ENCODE data around the gene ADAMTS2. TPM values are rescaled to one million over a fixed set of nuclear protein-coding genes. Genes with fewer than 3 reads are reported as not detected.

The ADAMTS2 gene
- total RNA-seq, 4 donors from 2014 or later: 2.3 to 10.6 (median 3.0) TPM

DNA sequence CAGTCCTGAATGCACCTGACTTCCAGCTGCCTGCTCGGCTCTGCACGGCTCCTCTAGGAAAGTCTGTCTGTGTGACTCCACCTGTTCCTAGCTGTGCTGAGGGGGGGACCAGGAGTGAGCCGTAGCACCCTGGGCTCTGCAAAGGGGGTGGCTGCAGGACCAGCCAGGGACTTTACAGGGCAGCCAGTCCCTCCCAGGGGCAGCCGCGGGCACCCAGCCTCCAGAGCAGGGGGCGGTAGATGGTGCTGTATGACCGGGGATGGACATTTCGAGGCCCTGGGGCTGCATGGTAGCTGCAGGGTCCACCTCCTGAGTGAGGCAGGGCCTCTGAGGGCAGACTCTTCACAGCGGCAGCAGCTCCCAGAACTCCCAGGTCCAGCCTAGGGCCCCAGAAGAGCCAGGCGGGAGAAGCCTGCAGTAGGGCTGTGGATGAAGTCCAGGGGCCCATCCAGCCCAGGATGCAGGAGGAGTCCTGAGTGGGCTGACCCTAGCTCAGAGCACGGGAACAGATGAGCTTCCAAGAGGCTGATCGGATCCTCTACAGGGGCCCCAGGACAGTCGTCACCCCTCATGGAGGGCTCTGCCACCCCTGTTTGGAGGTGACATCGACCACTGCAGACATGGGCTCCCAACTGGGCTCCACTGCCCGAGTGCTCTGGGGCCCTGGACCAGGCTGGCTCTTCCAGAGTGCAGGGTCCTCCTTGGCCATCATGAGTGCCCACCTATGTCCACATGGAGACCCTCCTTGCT lies 179.7 kb downstream of the ADAMTS2 start:
- intact Hi-C loops (cut with DNase I; ENCODE audit: low total_unique reads): loop anchor here (5.0 kb wide), 1 partner anchor 327 kb away; no protein-coding TSS in a partner anchor
- no peak overlapping the region for H3K4me3 ChIP-seq (ENCODE audit: low read depth, poor library complexity, severe bottlenecking)
- 85 to 93% methylated on average over 6 to 13 of the region's 15 CpGs for WGBS, 2 donors
- DNase-seq (ENCODE audit: low spot score in 2 of 2): no peak
- TF ChIP-seq, protein P1, sequence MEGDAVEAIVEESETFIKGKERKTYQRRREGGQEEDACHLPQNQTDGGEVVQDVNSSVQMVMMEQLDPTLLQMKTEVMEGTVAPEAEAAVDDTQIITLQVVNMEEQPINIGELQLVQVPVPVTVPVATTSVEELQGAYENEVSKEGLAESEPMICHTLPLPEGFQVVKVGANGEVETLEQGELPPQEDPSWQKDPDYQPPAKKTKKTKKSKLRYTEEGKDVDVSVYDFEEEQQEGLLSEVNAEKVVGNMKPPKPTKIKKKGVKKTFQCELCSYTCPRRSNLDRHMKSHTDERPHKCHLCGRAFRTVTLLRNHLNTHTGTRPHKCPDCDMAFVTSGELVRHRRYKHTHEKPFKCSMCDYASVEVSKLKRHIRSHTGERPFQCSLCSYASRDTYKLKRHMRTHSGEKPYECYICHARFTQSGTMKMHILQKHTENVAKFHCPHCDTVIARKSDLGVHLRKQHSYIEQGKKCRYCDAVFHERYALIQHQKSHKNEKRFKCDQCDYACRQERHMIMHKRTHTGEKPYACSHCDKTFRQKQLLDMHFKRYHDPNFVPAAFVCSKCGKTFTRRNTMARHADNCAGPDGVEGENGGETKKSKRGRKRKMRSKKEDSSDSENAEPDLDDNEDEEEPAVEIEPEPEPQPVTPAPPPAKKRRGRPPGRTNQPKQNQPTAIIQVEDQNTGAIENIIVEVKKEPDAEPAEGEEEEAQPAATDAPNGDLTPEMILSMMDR (IDR thresholded peaks at IDR 0.05): no peak
- TF ChIP-seq POLR2A (IDR thresholded peaks at IDR 0.05): no peak

DNA sequence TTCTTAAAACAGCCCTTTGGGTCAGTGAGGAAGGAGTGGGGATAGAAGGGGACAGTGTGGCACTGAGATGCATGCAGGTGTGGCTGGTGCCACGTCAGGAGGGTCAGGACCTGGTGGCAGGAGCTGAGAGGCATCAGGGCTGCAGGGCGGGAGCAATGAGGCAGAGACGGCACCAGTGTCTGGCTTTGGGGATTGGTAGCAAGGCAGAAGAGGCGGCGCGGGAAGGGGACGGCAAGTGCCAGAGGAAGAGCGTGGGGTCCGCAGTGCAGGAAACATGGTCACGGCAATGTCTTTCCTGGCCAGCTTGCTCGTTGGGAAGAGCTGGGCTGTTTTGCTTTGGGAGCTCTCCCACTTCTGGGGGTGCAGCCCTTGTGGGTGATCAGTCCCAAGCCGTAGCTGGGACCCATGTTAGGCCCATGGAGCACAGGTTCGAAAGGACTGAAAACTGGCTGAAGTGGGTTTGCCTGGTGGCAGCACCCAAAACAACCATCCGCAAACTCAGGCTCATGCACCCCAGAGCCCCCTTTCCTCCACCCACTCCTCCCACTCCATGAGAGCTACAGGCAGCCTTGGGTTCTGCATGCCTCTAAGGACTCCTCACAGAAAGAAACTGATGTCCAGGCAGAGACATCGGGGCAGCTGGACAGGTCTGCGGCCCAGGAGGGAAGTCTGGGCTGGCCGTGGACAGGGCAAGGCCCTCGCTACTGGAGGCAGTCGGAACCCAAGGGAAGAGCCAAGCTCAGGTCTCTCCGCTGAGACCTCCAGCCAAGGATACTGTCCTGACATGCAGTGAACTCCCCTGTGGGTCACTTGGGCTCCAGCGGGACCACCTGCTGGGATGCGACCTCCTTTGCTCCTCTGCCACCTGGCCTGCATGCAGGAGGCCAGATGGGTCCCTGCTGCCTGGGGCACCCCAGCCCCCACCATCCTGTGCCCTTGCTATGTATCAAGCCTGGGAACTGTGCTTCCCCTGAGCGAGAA lies 180.6 kb downstream of the ADAMTS2 start:
- TF ChIP-seq, protein P1 (IDR thresholded peaks at IDR 0.05): no peak
- TF ChIP-seq POLR2A (IDR thresholded peaks at IDR 0.05): no peak
- DNase-seq (ENCODE audit: low spot score in 2 of 2): no peak
- WGBS, 2 donors: 86 to 87% methylated on average over 22 to 23 of the region's 23 CpGs
- H3K4me3 ChIP-seq (ENCODE audit: low read depth, poor library complexity, severe bottlenecking): no peak overlapping the region
- intact Hi-C loops (cut with DNase I; ENCODE audit: low total_unique reads): loop anchor here (5.0 kb wide), 1 partner anchor 328 kb away; no protein-coding TSS in a partner anchor

DNA sequence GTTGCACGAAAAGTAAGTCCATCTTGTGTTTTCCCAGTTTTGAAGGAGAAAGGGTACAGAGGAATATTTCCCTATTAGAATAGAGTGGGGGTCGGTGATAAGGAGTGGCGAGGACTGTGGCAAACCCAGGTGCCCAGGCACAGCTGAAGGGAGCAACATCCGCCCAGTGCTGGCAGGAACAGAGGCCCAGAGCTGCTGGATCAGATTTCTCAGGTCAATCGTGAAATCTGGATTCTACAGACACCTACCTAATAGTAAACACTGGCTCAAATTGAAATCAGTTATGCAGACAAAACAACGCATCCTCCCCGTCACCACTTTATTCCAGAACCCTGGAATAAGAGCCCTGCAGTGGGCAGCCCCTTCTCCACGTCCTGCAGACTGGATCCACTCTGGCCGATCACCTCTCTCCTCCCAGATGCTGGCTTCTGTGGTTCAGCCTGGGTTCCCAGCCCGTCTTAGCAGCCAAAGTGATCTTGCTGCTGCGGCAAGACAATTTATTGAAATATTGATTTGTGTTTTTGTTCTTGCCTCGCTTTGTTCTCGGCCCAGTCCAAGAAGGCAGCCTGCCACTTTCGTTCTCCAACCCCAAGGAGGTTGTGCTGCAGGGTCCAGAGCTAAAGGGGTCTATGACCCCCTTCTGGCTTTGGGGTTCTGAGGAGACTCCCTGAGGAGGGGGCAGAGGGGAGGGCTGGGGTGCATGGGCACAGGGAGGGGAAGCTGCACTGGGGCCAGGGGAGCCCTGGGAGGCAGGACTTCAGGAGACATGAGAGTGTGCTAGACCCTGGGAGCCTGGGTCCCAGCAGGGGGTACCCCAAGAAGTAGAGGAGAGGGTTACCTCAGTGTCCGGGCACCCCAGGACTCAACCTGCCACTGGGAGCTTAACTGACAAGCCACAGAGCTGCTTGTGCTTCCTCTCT lies 181.8 kb downstream of the ADAMTS2 start:
- H3K4me3 ChIP-seq (ENCODE audit: low read depth, poor library complexity, severe bottlenecking): no peak overlapping the region
- intact Hi-C loops (cut with DNase I; ENCODE audit: low total_unique reads): no loop called here
- TF ChIP-seq POLR2A (IDR thresholded peaks at IDR 0.05): no peak
- TF ChIP-seq, protein P1 (IDR thresholded peaks at IDR 0.05): no peak
- no peak for DNase-seq (ENCODE audit: low spot score in 2 of 2)
- 87 to 90% methylated on average over 15 of the region's 15 CpGs for WGBS, 2 donors

DNA sequence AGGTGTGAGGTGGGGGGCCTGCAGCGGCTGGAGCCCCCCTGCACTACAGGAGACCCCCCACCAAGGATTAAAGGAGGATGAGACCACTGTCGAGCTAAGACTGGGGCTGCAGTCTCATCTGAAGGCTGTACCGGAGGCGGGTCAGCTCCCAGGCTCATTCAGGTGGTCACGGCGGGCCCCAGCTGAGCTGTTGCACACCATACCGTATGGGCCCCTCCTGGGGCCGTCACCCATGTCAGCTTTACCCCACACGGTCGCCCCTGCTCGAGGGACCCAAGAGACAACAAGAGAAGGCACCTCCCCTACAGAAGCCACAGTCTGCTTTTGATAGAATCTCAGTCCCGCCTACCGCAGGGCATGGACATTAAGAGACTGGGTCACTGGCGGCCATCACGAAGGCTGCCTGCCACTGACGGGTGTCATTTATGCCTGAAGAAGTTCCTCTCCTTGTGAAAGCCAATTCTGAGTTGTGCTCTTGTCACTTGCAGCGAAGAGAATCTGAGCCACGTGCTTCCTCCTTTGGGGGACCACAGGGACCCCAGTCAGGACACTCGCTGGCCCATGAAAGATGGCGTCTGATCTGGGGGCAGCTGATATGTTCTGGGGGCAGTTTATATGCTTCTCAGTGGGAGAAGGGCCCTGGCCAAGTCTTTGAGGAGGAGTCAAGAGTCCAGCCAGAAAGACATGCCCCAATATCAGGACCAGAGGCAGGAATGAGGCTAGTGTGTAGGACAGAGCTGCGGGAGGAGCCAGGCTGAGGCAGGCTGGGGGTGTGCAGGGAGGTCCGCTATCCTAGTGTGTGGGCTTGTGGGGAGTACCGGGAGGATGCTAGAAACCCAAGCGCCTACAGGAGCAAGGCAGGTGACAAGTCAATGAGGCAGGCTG lies 182.7 kb downstream of the ADAMTS2 start:
- intact Hi-C loops (cut with DNase I; ENCODE audit: low total_unique reads): no loop called here
- TF ChIP-seq POLR2A (IDR thresholded peaks at IDR 0.05): no peak
- TF ChIP-seq, protein P1 (IDR thresholded peaks at IDR 0.05): no peak
- no peak for DNase-seq (ENCODE audit: low spot score in 2 of 2)
- 91 to 95% methylated on average over 24 of the region's 24 CpGs for WGBS, 2 donors
- H3K4me3 ChIP-seq (ENCODE audit: low read depth, poor library complexity, severe bottlenecking): no peak overlapping the region

Data from lower leg skin (tissue), 4 donors.